K562 (cell line): ENCODE results near the gene CYB5R3. TPM values are rescaled to one million over a fixed set of nuclear protein-coding genes. Genes with fewer than 3 reads are reported as not detected.

ENCODE experiments used
- ATAC-seq: fragments of 200-7000 bp; cut with Tn5 transposase; 3 replicates; pipeline ENCODE4 v1.9.1; 2020; ENCODE audit warnings: moderate library complexity
- BruUV-seq: library from RNA; stranded (reverse); fragments of 400-500 nt; replicated peaks from 2 replicates; lab custom pipeline; 2021; lab: Mats Ljungman, UMichigan
- CTCF ChIA-PET: fragments of 300-600 bp; formaldehyde crosslinking; extraction: SDS; loops from one replicate; lab custom pipeline; 2021; ENCODE audit warnings: low intra/inter-chr PET ratio; lab: Yijun Ruan, JAX
- POLR2A ChIA-PET: fragments of 300-600, 350-650 bp; sonication (Branson Sonifier 250); formaldehyde crosslinking; extraction: SDS; loops from one replicate; lab custom pipeline; 2021; ENCODE audit warnings: antibody characterized with exemption, inconsistent platforms; lab: Yijun Ruan, JAX
- DNase-seq, 4 experiments: peaks; one replicate each; pipeline versions ENCODE4 v3.0.0 to v3.0.0-alpha.2; 2011 to 2018; ENCODE audit warnings: low spot score in 3 of 4, mixed read lengths in 3 of 4; ENCODE audit errors: extremely low read depth in 1 of 4
- FAIRE-seq: peaks from 2 replicates; lab custom pipeline; 2011; peaks lifted over from hg19 to GRCh38; lab: Jason Lieb, UNC
- H2AFZ ChIP-seq: 2 replicates; pipeline ENCODE4 v1.6.0; 2011; ENCODE audit warnings: low read depth, low read length, control low read depth, inconsistent platforms
- H3K27ac ChIP-seq: fragments of 200-600 bp; 3 replicates; pipeline ENCODE4 v1.8.0; 2011; ENCODE audit warnings: low read depth, mild to moderate bottlenecking, control low read depth, inconsistent platforms, low read length, moderate library complexity, mixed read lengths; ENCODE audit errors: extremely low read depth
- H3K27me3 ChIP-seq, 2 experiments: fragments of 300-600 bp in 1 of 2; 2 replicates in 1 of 2; 3 replicates in 1 of 2; pipeline versions ENCODE4 v1.6.0 to v1.8.0; 2011; ENCODE audit warnings: inconsistent platforms in 2 of 2, low read length in 2 of 2, mild to moderate bottlenecking in 1 of 2, mixed read lengths in 1 of 2, moderate library complexity in 1 of 2; ENCODE audit not compliant: control insufficient read depth in 2 of 2, insufficient read depth in 2 of 2
- H3K36me3 ChIP-seq: fragments of 300-600 bp; 3 replicates; pipeline ENCODE4 v1.8.0; 2011; ENCODE audit warnings: mild to moderate bottlenecking, low read length, inconsistent platforms; ENCODE audit not compliant: control insufficient read depth, insufficient read depth
- H3K4me1 ChIP-seq, 2 experiments: fragments of 200-600 bp in 1 of 2; replicated peaks in 1 of 2; 2 replicates in 1 of 2; 3 replicates in 1 of 2; pipeline versions ENCODE4 v1.5.1 to v1.8.0; 2011; ENCODE audit warnings: inconsistent platforms in 2 of 2, low read length in 2 of 2, mild to moderate bottlenecking in 1 of 2, mixed read lengths in 1 of 2, moderate library complexity in 1 of 2; ENCODE audit not compliant: control insufficient read depth in 2 of 2, insufficient read depth in 2 of 2
- H3K4me2 ChIP-seq: 2 replicates; pipeline ENCODE4 v1.6.1; 2011; ENCODE audit warnings: low read length, control low read depth, inconsistent platforms, mixed read lengths; ENCODE audit not compliant: insufficient read depth
- H3K4me3 ChIP-seq: fragments of 200-600 bp; sonication (generic), shearing (Covaris generic); 2 replicates; pipeline ENCODE4 v1.5.1; 2016; ENCODE audit warnings: control low read depth, inconsistent platforms
- H3K79me2 ChIP-seq: fragments of 200-600 bp; 3 replicates; pipeline ENCODE4 v1.8.0; 2011; ENCODE audit warnings: low read length, inconsistent platforms; ENCODE audit not compliant: control insufficient read depth, insufficient read depth
- H3K9ac ChIP-seq, 2 experiments: 2 replicates each; pipeline versions ENCODE4 v1.6.0 to v1.6.1; 2011; ENCODE audit warnings: low read depth in 2 of 2, low read length in 2 of 2, control low read depth in 1 of 2, inconsistent platforms in 1 of 2, mild to moderate bottlenecking in 1 of 2, mixed read lengths in 1 of 2; ENCODE audit not compliant: insufficient read depth in 1 of 2
- H3K9me1 ChIP-seq: one replicate; pipeline ENCODE4 v1.6.0; 2011; ENCODE audit warnings: inconsistent platforms, mild to moderate bottlenecking, low read length, moderate library complexity; ENCODE audit not compliant: control insufficient read depth, insufficient read depth
- H3K9me3 ChIP-seq: replicated peaks from 2 replicates; pipeline ENCODE4 v1.5.1; 2011; ENCODE audit warnings: low read depth, low read length, inconsistent platforms; ENCODE audit not compliant: control insufficient read depth, insufficient read depth
- H4K20me1 ChIP-seq: replicated peaks from 2 replicates; pipeline ENCODE4 v1.6.1; 2011; ENCODE audit warnings: low read length, inconsistent platforms, mixed read lengths; ENCODE audit not compliant: control insufficient read depth, insufficient read depth
- BHLHE40 ChIP-seq: IDR thresholded peaks from 2 replicates; pipeline ENCODE4 v1.6.1; 2011; ENCODE audit warnings: low read length, improper control_type of control experiment
- GTF2E2 ChIP-seq: fragments of 200-800 bp; sonication (Bioruptor generic); IDR thresholded peaks from 2 replicates; pipeline ENCODE4 v1.6.1; 2016; ENCODE audit warnings: missing genetic modification characterization, missing compliant biosample characterization
- HDGF ChIP-seq: fragments of 450-650 bp; IDR thresholded peaks from 2 replicates; pipeline ENCODE4 v1.6.1; 2016
- KAT7 ChIP-seq: sonication (generic); formaldehyde crosslinking; IDR thresholded peaks from 2 replicates; pipeline ENCODE4 v1.8.0; 2022; ENCODE audit warnings: missing genetic modification reagents, mild to moderate bottlenecking, borderline replicate concordance
- KHSRP ChIP-seq: fragments of 450-650 bp; IDR thresholded peaks from 2 replicates; pipeline ENCODE4 v1.6.1; 2017
- POLR2G ChIP-seq: fragments of 200-400 bp; formaldehyde crosslinking; IDR thresholded peaks from 2 replicates; pipeline ENCODE4 v1.6.1; 2017; ENCODE audit warnings: low read depth, mild to moderate bottlenecking, antibody characterized with exemption, low read length, moderate library complexity
- PRMT5 ChIP-seq: sonication (generic); formaldehyde crosslinking; IDR thresholded peaks from 2 replicates; pipeline ENCODE4 v1.5.0; 2020; ENCODE audit warnings: missing genetic modification reagents
- RFX1 ChIP-seq: fragments of 450-650 bp; IDR thresholded peaks from 2 replicates; pipeline ENCODE4 v1.6.1; 2016; ENCODE audit warnings: mild to moderate bottlenecking, moderate library complexity
- STAG1 ChIP-seq: sonication (generic); formaldehyde crosslinking; IDR thresholded peaks from 2 replicates; pipeline ENCODE4 v1.5.0; 2020; ENCODE audit warnings: missing genetic modification reagents, borderline replicate concordance
- TAL1 ChIP-seq: fragments of 450-650 bp; IDR thresholded peaks from 2 replicates; pipeline ENCODE4 v1.6.1; 2016; ENCODE audit warnings: mild to moderate bottlenecking
- XRCC5 ChIP-seq: fragments of 200-400 bp; formaldehyde crosslinking; IDR thresholded peaks from 2 replicates; pipeline ENCODE4 v1.6.1; 2017; ENCODE audit warnings: low read depth, mild to moderate bottlenecking, low read length
- ZNF253 ChIP-seq: fragments of 250-450 bp; sonication (Bioruptor Pico); conservative IDR thresholded peaks from 2 replicates; pipeline ENCODE4 v1.6.1; 2021; ENCODE audit warnings: mild to moderate bottlenecking
- ZNF57 ChIP-seq: fragments of 450-650 bp; formaldehyde crosslinking; IDR thresholded peaks from 2 replicates; pipeline ENCODE4 v1.4.0; 2020; ENCODE audit warnings: mild to moderate bottlenecking, moderate library complexity
- ZNF583 ChIP-seq: fragments of 250-450 bp; sonication (Bioruptor Pico); IDR thresholded peaks from 2 replicates; pipeline ENCODE4 v1.4.0; 2020
- ZNF696 ChIP-seq: fragments of 250-450 bp; sonication (Bioruptor Pico); conservative IDR thresholded peaks from 2 replicates; pipeline ENCODE4 v1.4.0; 2020; ENCODE audit warnings: mild to moderate bottlenecking, moderate library complexity
- WGBS: fragments of 100-300 bp; shearing (Covaris generic); methylation state at CpG from one replicate; pipeline ENCODE4 v1.1.6; 2016; ENCODE audit warnings: low coverage, mixed read lengths; ENCODE audit not compliant: insufficient coverage; ENCODE audit errors: missing lambda C conversion rate; 5-methylcytosine and 5-hydroxymethylcytosine counted together
- in situ Hi-C: fragments of 300-500 bp; cut with MboI; formaldehyde crosslinking; loops from 4 replicates; pipeline ENCODE4 v1.15.0; 2018; ENCODE audit warnings: inconsistent platforms, mixed read lengths
- intact Hi-C: fragments of 100-400 bp; cut with micrococcal nuclease; formaldehyde crosslinking; loops from 2 replicates; pipeline ENCODE4 v1.14.2; 2022
- polyA plus RNA-seq, 8 experiments: library from polyadenylated mRNA; depleted of rRNA in 4 of 8; stranded (reverse) in 5 of 8; unstranded in 3 of 8; fragments of >200 nt; fragmentation: Nextera tagmentation in 2 of 8; fragmentation: Illumina TruSeq in 1 of 8; extraction: Ambion mirVana in 2 of 8; extraction: Trizol in 1 of 8; gene quantifications; 2 replicates each; pipeline versions ENCODE4 v1.2.1 to v1.2.3, GENCODE V29; 2011 to 2014; ENCODE audit warnings: inconsistent platforms in 1 of 8, missing spikeins in 1 of 8
- total RNA-seq, 7 experiments: library from RNA; depleted of rRNA in 6 of 7; stranded (reverse); fragments of >200 nt in 6 of 7; fragmentation: Illumina TruSeq in 2 of 7; extraction: Trizol in 2 of 7; gene quantifications; 2 replicates each; pipeline versions ENCODE4 v1.2.1 to v1.2.3, GENCODE V29; 2011 to 2021; ENCODE audit warnings: low replicate concordance in 1 of 7
- TF ChIP-seq, protein P1 (sequence below): sonication (generic); formaldehyde crosslinking; IDR thresholded peaks from 2 replicates; pipeline ENCODE4 v1.8.1; 2023; ENCODE audit warnings: mild to moderate bottlenecking, missing genetic modification reagents, moderate library complexity
- TF ChIP-seq, protein P2 (sequence below): fragments of 450-650 bp; formaldehyde crosslinking; conservative IDR thresholded peaks from 2 replicates; pipeline ENCODE4 v1.4.0; 2022; ENCODE audit warnings: mild to moderate bottlenecking, missing genetic modification characterization
- TF ChIP-seq, protein P3 (sequence below): fragments of 250-450 bp; sonication (Bioruptor Pico); IDR thresholded peaks from 2 replicates; pipeline ENCODE4 v1.4.0; 2020; ENCODE audit warnings: mild to moderate bottlenecking

The CYB5R3 gene
- total and polyA plus RNA-seq, 9 of the 15 experiments (the other 6 are each of a cell fraction or from before 2014, with no cell fraction given): 1.4 to 66.8 (median 23.4) TPM

DNA sequence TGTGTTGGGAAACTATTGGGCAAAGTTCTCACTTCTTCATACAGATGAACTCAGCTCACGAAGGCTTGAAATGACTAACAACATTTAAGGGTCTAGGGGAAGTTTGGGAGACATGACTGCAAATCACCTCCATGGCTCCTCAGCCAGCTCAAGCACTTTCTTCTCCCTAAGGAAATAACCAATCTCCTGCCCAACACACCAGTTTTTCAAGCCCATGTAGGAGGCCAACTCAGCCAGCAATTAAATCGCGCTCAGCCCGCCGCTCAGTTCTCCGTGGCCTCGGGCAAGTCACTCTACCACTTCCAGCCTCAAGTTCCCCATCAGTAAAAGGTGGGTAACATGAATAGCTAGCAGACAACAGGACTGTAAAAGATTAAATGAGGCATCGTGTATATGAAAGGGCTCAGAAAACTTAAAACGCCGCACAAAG lies 35.3 kb downstream of the CYB5R3 start:
- POLR2A ChIA-PET: interaction anchor here (0.6 to 3.1 kb wide), 13 partner anchors 14 to 1412 kb away, joined by 3 to 31 read pairs (median 4); no protein-coding TSS in a partner anchor
- TSS peak; percentile 49 for BruUV-seq
- H3K4me3 ChIP-seq: peak overlapping the region; percentile 61
- ATAC-seq (no peak), FAIRE-seq (no peak), DNase-seq (peak in 1 of 4 experiments; percentile 17)
- peak overlapping the region; percentile 80 for H3K4me2 ChIP-seq
- H3K27me3 ChIP-seq: no peaks in the 10 kb centered on the region
- intact Hi-C loops: no loop called here
- WGBS: 2% methylated on average over 10 of the region's 10 CpGs
- 0 out of 2 replicates have a peak, but pooled peaks cover 17% of the 10 kb centered on the region for H4K20me1 ChIP-seq
- TF ChIP-seq TAL1 (no peak), HDGF (no peak), ZNF583 (no peak), ZNF696 (no peak), KAT7 (CRISPR knock-in tag) (no peak), PRMT5 (CRISPR knock-in tag) (no peak), KHSRP (no peak), STAG1 (no peak), GTF2E2 (tag) (no peak), XRCC5 (no peak), BHLHE40 (no peak), POLR2G (no peak), ZNF253 (CRISPR knock-in tag) (no peak), ZNF57 (no peak), RFX1 (no peak)
- TF ChIP-seq, protein P1, sequence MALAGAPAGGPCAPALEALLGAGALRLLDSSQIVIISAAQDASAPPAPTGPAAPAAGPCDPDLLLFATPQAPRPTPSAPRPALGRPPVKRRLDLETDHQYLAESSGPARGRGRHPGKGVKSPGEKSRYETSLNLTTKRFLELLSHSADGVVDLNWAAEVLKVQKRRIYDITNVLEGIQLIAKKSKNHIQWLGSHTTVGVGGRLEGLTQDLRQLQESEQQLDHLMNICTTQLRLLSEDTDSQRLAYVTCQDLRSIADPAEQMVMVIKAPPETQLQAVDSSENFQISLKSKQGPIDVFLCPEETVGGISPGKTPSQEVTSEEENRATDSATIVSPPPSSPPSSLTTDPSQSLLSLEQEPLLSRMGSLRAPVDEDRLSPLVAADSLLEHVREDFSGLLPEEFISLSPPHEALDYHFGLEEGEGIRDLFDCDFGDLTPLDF (CRISPR knock-in tag): no peak
- TF ChIP-seq, protein P2, sequence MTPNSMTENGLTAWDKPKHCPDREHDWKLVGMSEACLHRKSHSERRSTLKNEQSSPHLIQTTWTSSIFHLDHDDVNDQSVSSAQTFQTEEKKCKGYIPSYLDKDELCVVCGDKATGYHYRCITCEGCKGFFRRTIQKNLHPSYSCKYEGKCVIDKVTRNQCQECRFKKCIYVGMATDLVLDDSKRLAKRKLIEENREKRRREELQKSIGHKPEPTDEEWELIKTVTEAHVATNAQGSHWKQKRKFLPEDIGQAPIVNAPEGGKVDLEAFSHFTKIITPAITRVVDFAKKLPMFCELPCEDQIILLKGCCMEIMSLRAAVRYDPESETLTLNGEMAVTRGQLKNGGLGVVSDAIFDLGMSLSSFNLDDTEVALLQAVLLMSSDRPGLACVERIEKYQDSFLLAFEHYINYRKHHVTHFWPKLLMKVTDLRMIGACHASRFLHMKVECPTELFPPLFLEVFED (CRISPR knock-in tag): no peak
- TF ChIP-seq, protein P3, sequence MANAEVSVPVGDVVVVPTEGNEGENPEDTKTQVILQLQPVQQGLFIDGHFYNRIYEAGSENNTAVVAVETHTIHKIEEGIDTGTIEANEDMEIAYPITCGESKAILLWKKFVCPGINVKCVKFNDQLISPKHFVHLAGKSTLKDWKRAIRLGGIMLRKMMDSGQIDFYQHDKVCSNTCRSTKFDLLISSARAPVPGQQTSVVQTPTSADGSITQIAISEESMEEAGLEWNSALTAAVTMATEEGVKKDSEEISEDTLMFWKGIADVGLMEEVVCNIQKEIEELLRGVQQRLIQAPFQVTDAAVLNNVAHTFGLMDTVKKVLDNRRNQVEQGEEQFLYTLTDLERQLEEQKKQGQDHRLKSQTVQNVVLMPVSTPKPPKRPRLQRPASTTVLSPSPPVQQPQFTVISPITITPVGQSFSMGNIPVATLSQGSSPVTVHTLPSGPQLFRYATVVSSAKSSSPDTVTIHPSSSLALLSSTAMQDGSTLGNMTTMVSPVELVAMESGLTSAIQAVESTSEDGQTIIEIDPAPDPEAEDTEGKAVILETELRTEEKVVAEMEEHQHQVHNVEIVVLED: no peak
- H3K9me1 ChIP-seq: no peaks in the 10 kb centered on the region
- CTCF ChIA-PET: no interaction called here
- in situ Hi-C loops: no loop called here
- H3K4me1 ChIP-seq: peaks cover 15 to 37% of the 10 kb centered on the region in 2 experiments; a peak in 4 of 5 replicates
- H3K27ac ChIP-seq: peak overlapping the region; percentile 95
- peaks cover 39% of the 10 kb centered on the region; the same call in 2 of the 3 replicates for H3K36me3 ChIP-seq
- peak overlapping the region; percentile 25 for H2AFZ ChIP-seq
- no peaks in the 10 kb centered on the region for H3K9me3 ChIP-seq
- H3K9ac ChIP-seq: peak overlapping the region; percentile 93 to 97
- peaks cover 56% of the 10 kb centered on the region for H3K79me2 ChIP-seq
